GM23248 (cell line): ENCODE measurements around the gene CIAO2A. TPM values are rescaled to one million over a fixed set of nuclear protein-coding genes. Genes with fewer than 3 reads are reported as not detected.

ENCODE experiments used
- DNase-seq: peaks from one replicate; pipeline ENCODE4 v3.0.0-alpha.2; 2015
- H2AFZ ChIP-seq: fragments of 200-600 bp; sonication (generic); 2 replicates; pipeline ENCODE4 v1.6.1; 2016; ENCODE audit warnings: antibody characterized with exemption
- H3F3A ChIP-seq: fragments of 200-600 bp; sonication (generic); 2 replicates; pipeline ENCODE4 v1.6.1; 2016; ENCODE audit warnings: mild to moderate bottlenecking, antibody characterized with exemption, mixed run types; ENCODE audit not compliant: insufficient read depth
- H3K27ac ChIP-seq: fragments of 200-600 bp; sonication (generic); 2 replicates; pipeline ENCODE4 v1.5.1; 2016; ENCODE audit warnings: mild to moderate bottlenecking
- H3K27me3 ChIP-seq: fragments of 200-600 bp; sonication (generic); replicated peaks from 2 replicates; pipeline ENCODE4 v1.6.1; 2016; ENCODE audit warnings: mild to moderate bottlenecking; ENCODE audit not compliant: insufficient read depth
- H3K36me3 ChIP-seq: fragments of 200-600 bp; sonication (generic); 2 replicates; pipeline ENCODE4 v1.6.1; 2016; ENCODE audit warnings: low read depth, mild to moderate bottlenecking
- H3K4me1 ChIP-seq: fragments of 200-600 bp; sonication (generic); 2 replicates; pipeline ENCODE4 v1.6.1; 2016; ENCODE audit warnings: mild to moderate bottlenecking; ENCODE audit not compliant: insufficient read depth
- H3K4me2 ChIP-seq: fragments of 200-600 bp; sonication (generic); one replicate; pipeline ENCODE4 v1.6.1; 2016; ENCODE audit warnings: mild to moderate bottlenecking; ENCODE audit not compliant: unreplicated experiment
- H3K4me3 ChIP-seq: fragments of 200-600 bp; sonication (generic); 2 replicates; pipeline ENCODE4 v1.5.1; 2016; ENCODE audit warnings: mild to moderate bottlenecking
- H3K79me2 ChIP-seq: fragments of 200-600 bp; sonication (generic); 2 replicates; pipeline ENCODE4 v1.6.1; 2016; ENCODE audit warnings: mild to moderate bottlenecking; ENCODE audit not compliant: insufficient read depth
- H3K9ac ChIP-seq: fragments of 200-600 bp; sonication (generic); 2 replicates; pipeline ENCODE4 v1.6.1; 2016; ENCODE audit warnings: mild to moderate bottlenecking
- H3K9me2 ChIP-seq: fragments of 200-600 bp; sonication (generic); 2 replicates; pipeline ENCODE4 v1.6.1; 2016; ENCODE audit warnings: mixed run types, mild to moderate bottlenecking, moderate library complexity; ENCODE audit not compliant: insufficient read depth
- H3K9me3 ChIP-seq: fragments of 200-600 bp; sonication (generic); one replicate; pipeline ENCODE4 v1.6.1; 2017; ENCODE audit warnings: low read depth
- H4K20me1 ChIP-seq: fragments of 200-600 bp; sonication (generic); 2 replicates; pipeline ENCODE4 v1.6.0; 2016; ENCODE audit not compliant: insufficient read depth
- EZH2 ChIP-seq: fragments of 200-600 bp; sonication (generic); IDR thresholded peaks from 2 replicates; pipeline ENCODE4 v1.6.1; 2018; ENCODE audit warnings: antibody characterized with exemption, mild to moderate bottlenecking; ENCODE audit not compliant: insufficient read depth, poor library complexity, severe bottlenecking
- EZH2phosphoT487 ChIP-seq: fragments of 200-600 bp; sonication (generic); IDR thresholded peaks from 2 replicates; pipeline ENCODE4 v1.6.1; 2018; ENCODE audit warnings: antibody characterized with exemption, moderate library complexity, mild to moderate bottlenecking, low read depth; ENCODE audit not compliant: insufficient read depth
- WGBS, 2 experiments: methylation state at CpG; one replicate each; pipeline ENCODE4 v1.1.6; 2015 to 2017; ENCODE audit warnings: low lambda C conversion rate in 2 of 2, low coverage in 1 of 2; ENCODE audit errors: missing lambda C conversion rate in 2 of 2; 5-methylcytosine and 5-hydroxymethylcytosine counted together
- in situ Hi-C: fragments of 300-500 bp; cut with MboI; formaldehyde crosslinking; loops from 2 replicates; pipeline ENCODE4 v1.15.0; 2020
- polyA plus RNA-seq: library from polyadenylated mRNA; unstranded; fragments of >200 nt; fragmentation: Nextera tagmentation; extraction: Ambion mirVana; gene quantifications from 2 replicates; pipeline ENCODE4 v1.2.1, GENCODE V29; 2016
- total RNA-seq: library from RNA; depleted of rRNA; stranded (reverse); fragments of >200 nt; shearing (Covaris generic); gene quantifications from 2 replicates; pipeline ENCODE4 v1.2.3, GENCODE V29; 2014

Gene CIAO2A
- total and polyA plus RNA-seq, 2 experiments from 2014 or later = 40.5 to 93.8 TPM

DNA sequence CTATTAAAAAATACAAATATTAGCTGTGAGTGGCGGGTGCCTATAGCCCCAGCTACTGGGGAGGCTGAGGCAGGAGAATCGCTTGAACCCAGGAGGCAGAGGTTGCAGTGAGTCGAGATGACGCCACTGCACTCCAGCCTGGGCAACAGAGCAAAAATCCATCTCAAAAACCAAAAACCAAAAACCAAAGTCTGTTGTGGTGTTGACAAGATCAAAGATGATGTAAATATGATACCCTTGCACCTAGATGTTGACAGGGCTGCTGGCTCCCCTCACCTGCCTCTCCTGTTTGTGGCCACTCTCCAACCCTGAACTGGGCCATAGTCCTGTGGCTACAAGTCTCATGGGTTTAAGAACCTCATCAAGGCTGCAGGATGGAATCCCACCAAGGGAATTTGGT lies 63.5 kb downstream of the CIAO2A start:
- H3K9ac ChIP-seq = no peak overlapping the region
- in situ Hi-C loops = no loop called here
- H3K9me3 ChIP-seq = no peaks in the 10 kb centered on the region
- H3K79me2 ChIP-seq = no peaks in the 10 kb centered on the region
- no peak overlapping the region for H3K4me3 ChIP-seq
- H3F3A ChIP-seq = no peaks in the 10 kb centered on the region
- peaks cover 5% of the 10 kb centered on the region for H3K4me1 ChIP-seq
- no peak overlapping the region for H3K4me2 ChIP-seq
- TF ChIP-seq EZH2 (no peak), EZH2phosphoT487 (no peak)
- H4K20me1 ChIP-seq = no peaks in the 10 kb centered on the region
- 92 to 96% methylated on average over 4 of the region's 4 CpGs for WGBS, 2 experiments
- H3K27ac ChIP-seq = no peak overlapping the region
- no peaks in the 10 kb centered on the region for H3K9me2 ChIP-seq
- no peaks in the 10 kb centered on the region for H3K36me3 ChIP-seq
- no peak overlapping the region for H2AFZ ChIP-seq
- DNase-seq = no peak
- no peaks in the 10 kb centered on the region for H3K27me3 ChIP-seq

DNA sequence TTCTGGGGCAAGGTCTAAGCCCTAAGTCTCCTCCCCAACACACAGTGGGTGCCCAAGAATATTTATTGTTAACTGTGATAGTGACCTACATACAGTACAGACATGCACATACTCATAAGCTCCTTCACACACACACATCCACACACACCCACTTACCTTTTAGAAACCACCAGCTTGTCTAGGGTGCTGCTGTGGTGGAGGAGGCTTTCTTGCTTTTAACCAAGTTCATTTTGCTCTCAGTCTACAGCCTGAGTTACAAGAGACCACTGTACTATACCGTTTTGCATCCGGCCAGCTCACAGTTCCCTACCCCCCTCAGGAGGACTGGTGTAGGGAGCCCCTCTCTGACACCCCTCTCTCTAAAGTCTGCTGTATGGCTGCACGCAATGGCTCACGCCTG lies 64.0 kb downstream of the CIAO2A start:
- Histone ChIP-seq H3K4me2 (no peak overlapping the region), H3K36me3 (no peaks in the 10 kb centered on the region), H3K27me3 (no peaks in the 10 kb centered on the region), H3K9ac (no peak overlapping the region), H2AFZ (no peak overlapping the region), H3K9me2 (no peaks in the 10 kb centered on the region), H3K4me1 (peaks cover 8% of the 10 kb centered on the region), H3K4me3 (no peak overlapping the region), H3F3A (no peaks in the 10 kb centered on the region), H4K20me1 (no peaks in the 10 kb centered on the region), H3K79me2 (no peaks in the 10 kb centered on the region), H3K27ac (no peak overlapping the region), H3K9me3 (no peaks in the 10 kb centered on the region)
- in situ Hi-C loops = no loop called here
- TF ChIP-seq EZH2phosphoT487 = no peak
- no peak for TF ChIP-seq EZH2
- 95 to 100% methylated on average over 4 of the region's 4 CpGs for WGBS, 2 experiments
- no peak for DNase-seq

- Histone ChIP-seq H4K20me1 (no peaks in the 10 kb centered on the region), H3K9ac (no peak overlapping the region), H3K9me3 (no peaks in the 10 kb centered on the region), H3K4me2 (no peak overlapping the region), H3K79me2 (no peaks in the 10 kb centered on the region), H3F3A (no peaks in the 10 kb centered on the region), H2AFZ (no peak overlapping the region), H3K27ac (no peak overlapping the region), H3K4me3 (no peak overlapping the region), H3K27me3 (no peaks in the 10 kb centered on the region), H3K9me2 (no peaks in the 10 kb centered on the region), H3K36me3 (no peaks in the 10 kb centered on the region), H3K4me1 (peaks cover 13% of the 10 kb centered on the region)
- no peak for DNase-seq
- WGBS, 2 experiments = 60 to 67% methylated on average over 8 of the region's 8 CpGs
- in situ Hi-C loops = no loop called here
- TF ChIP-seq EZH2 = no peak
- TF ChIP-seq EZH2phosphoT487 = no peak
Observed at GRCh38 chr15:64029110-64029509, 64.5 kb downstream of the CIAO2A start.

DNA sequence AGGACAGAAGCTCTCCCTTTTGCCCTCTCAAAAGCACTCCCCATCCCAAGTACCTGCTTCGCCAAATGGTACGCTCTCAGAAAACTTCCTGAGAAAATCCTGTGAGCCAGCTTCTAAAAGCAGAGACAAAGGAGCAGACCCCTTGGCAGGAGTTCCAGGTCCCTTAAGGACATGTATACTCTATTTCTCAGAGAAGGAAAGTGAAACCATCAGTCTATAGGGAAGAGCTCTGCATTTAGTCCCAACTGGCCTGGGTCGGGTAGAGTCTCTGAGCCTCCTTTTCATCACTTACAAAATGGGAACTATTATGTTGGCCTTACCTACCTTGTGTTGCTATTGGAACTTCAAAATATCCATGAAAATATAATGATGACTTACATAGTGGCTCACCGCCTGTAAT lies 67.0 kb downstream of the CIAO2A start:
- TF ChIP-seq EZH2 (no peak), EZH2phosphoT487 (no peak)
- H3K4me1 ChIP-seq = peaks cover 13% of the 10 kb centered on the region

More for the DNA sequence above, 67.0 kb downstream of the CIAO2A start:
- in situ Hi-C loops = no loop called here
- 97 to 100% methylated on average over 4 of the region's 4 CpGs for WGBS, 2 experiments
- Histone ChIP-seq H3K9ac (no peak overlapping the region), H3K27ac (no peak overlapping the region), H3K4me3 (no peak overlapping the region), H3K79me2 (no peaks in the 10 kb centered on the region), H4K20me1 (no peaks in the 10 kb centered on the region), H3F3A (no peaks in the 10 kb centered on the region), H3K9me2 (no peaks in the 10 kb centered on the region), H3K4me2 (no peak overlapping the region), H2AFZ (no peak overlapping the region), H3K9me3 (no peaks in the 10 kb centered on the region), H3K27me3 (no peaks in the 10 kb centered on the region), H3K36me3 (no peaks in the 10 kb centered on the region)
- no peak for DNase-seq
